GM04504 (cell line): ENCODE data around the gene IGLL1.
A peak's percentile ranks its signal among the peaks of the same experiment; 100 is the strongest.
"Not testable (repeated sequence)": the region's sequence is repeated elsewhere in the genome, so short reads cannot be mapped to it uniquely, and the experiment has no call there.

ENCODE experiments used
- DNase-seq: peaks from one replicate; pipeline ENCODE4 v3.0.0-alpha.2; 2012; ENCODE audit warnings: low read depth

IGLL1 gene

DNA sequence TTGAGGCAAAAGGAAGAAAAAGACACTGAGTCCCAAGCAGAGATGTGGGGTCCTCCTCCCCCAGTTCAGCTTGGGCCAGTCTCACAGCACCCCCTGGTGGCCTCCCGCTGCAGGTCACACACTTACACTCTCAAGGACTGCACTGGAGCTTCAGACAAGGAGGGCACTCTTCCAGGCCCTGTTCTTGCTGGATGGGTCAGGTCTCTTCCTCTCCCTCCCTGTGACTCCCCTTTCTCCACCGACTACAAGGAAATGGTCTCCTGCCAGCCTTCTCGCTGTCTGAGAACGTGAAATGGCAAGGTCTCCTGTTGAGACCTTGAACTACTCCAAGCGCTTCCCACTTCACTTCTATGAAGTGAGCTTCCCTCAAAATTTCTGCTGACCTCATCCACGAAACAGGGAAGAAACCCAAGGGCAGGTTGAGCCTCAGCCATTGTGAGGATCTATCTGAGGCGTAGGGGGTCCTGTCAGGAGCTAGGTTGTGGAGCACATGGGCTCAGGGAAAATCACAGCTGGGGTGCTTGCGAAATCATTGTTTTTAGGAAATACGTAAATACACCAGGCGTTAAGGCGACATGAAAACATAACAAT lies 11.2 kb upstream of the IGLL1 start:
- DNase-seq = peak; percentile 10

DNA sequence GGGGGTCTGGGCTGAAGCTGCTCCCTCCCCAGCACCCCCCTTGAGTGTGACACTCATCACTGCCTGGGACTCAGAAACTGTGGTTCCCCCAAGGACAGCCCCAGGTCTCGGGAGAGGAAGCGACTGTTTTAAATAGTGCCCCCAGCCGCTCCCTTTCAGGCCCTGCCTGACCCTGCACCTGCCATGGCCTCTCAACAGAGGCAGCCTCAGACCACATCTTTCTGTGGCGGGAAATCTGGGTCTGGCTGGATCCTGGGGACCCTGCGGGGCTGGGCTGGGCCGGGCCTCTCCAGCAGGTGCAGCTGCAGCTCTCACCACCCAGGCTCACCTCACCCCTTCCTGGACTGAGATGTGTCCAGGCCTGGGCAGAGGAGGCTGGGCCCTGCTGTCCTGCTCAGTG lies 3.7 kb upstream of the IGLL1 start:
- no peak for DNase-seq

DNA sequence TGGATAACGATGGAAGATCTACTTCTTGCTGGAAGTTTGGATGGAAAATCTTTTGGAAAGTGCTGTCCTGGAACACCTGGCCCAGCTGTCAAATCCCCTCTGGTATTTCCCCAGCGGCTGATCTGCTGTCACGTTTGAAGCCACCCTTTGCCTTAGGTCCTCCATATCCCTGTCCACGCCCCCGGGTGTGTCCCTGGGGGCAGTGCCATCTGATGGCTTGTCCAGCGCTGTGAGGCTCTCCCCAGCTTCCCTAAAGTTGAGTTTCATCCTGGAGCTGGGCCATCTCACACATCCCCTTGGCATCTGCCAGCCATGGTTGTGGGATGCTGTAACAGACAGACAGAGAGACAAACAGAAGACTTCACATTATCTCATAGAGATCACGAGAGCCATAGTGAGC lies 3.1 kb upstream of the IGLL1 start:
- DNase-seq = no peak

DNA sequence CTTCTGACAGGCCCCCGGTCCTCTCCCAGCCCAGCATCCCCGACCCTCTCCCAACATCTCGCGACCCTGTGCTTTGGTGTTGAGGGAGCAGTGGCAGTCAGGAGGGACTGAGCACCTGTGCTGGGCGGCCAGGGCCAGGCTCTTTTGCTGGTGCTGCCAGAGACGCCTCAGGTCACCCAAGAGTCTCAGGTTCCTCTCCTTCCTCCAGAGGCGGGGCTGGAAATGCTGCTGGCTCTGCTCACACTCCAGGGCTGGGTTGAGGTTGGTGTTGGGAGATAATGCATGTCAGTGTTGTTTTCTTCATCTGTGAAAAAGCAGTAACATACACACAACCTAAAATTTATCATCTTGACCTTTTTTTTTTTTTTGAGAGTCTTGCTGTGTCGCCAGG lies 1.2 kb upstream of the IGLL1 start:
- DNase-seq = no peak

DNA sequence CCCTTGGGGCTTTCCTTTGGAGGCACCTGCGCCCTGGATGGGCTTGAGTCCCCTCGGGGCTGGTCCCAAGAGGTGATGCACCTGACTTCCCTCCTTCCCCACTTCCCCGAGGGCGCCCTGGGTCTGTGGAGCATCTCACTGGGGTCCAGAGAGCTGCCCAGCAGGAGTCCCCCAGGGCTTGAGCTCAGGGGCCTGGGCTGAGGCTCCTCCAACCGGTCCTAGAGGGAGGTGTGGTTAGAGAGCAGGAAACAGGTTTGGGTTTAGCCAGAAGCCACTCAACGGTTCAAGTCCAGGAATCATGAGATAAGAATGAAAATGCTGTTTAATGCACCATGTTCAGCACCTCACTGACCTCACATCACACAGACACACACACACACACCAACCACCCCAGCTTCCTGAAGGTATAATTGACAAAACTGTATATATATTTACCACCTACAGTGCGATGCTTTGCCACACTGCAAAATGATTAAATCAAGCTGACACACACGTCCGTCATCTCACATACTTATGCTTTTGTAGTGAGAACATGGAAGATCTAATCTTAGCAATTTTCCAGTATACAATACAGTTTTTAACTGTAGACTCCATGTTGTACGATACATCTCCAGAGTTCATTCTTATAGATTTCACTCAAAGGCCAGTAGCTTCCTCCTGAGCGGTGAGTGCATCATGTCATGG lies 628 bp upstream of the IGLL1 start:
- DNase-seq = no peak

DNA sequence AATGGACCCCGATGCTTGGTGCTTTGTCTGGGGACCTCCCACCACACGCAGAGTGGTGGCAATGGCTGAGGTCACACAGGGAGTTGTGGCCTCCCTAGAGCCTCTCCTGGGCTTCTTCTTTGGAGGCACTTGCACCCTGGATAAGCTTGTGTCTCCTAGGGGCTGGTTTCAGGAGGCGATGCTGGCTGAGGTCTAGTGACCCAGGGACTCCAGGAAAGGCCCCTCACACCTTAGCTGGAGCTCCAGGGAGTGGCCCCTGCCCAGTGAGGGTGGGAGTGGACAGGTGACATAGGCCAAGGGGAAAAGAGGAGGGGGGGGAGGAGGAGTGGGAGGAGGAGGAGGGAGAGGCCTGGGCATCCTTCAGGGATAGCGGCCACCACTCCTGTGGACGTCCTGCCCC lies 810 bp downstream of the IGLL1 start:
- no peak for DNase-seq

DNA sequence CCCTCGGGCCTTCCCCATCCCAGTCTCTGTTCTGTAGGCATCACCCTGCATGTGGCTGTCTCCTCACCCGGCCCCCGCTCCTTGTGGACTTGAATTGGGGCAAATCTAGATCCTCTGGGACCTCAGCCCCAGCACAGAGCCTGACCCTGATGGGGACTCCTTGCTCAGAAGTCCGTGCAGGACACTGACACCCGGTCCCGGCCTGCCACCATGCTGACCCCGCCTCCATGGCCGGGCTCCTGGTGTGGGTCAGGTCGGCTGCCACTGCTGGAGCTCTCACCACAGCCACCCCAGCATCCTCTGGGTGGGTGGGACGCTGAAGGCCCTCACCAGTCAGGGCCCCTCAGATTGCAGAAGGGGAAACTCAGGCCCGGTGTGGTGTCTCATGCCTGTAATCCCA lies 1.8 kb downstream of the IGLL1 start:
- DNase-seq = no peak

DNA sequence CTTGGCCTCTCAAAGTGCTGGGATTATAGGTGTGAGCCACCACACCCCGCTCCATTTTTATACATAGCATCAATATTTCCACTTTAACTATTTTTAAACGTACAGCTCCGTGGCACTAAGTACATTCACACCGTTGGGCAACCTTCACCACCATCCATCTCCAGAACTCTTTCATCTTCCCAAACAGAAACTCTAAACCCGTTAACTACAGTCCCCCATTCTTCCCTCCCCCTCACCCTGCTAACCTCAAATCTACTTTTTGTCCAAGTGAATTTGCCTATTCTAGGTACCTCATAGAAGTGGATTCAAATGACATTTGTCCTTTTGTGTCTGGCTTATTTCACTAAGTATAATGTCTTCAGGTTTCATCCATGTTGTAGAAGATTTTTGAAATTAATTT lies 3.4 kb downstream of the IGLL1 start:
- no peak for DNase-seq

DNA sequence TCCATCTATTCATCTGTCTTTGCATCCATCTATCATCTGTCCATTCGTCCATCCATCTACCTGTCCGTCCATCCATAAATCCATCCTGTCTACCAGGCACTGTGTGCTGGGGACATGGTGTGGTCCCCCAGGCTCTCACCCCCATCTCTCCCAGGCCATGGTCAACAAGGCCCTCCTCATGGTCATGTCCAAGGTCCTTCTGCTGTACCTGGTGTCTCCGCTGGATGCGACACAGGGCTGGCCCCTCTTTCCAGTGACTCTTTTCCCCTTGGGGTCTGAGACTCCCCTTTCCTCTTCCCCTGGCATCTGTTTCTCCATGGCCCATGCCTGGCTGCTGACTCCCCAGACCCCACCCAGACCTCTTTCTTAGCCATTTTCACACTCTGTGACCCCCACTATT lies 4.5 kb downstream of the IGLL1 start:
- no peak for DNase-seq

DNA sequence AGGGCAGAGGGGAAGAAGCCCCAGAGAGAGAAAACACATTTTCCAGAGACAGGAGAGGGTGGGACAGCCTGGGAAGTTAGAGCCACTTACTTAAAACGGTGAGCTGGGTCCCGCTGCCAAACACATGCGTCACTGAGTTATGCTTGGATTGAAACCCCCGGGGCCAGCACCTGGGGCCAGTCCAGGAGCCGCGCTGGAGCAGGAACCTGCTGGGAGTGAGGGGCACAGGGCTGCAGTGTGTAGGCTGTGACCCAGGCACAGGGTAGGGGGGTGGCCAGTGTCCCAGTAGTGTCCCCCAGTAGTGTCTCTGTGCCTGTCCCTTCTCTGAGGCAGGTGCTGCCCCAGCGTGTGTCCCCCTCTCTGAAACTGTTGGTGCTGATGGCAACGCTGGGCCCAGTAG lies 5.2 kb downstream of the IGLL1 start:
- DNase-seq = no peak

DNA sequence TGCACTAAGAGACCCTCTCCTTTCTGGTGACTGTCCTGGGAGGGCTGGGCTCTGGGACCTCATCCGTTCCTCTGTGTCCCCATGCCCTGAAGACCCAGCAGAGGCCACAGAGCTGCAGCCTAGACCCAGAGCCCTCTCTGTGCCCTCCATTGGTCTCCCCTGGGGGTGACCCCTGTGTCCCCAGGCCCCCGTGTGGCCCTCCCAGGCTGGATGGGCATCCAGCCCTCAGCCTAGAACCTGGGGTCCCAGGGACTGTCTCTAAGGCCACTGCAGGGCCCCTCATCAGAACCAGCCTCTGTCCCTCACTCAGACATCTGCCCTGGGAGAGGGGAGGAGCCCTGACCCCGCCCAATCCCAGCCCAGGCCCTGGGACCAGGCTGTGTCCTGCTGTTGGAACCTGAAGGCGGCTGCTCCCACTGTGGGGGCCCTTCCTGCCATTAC lies 5.7 kb downstream of the IGLL1 start:
- no peak for DNase-seq

DNA sequence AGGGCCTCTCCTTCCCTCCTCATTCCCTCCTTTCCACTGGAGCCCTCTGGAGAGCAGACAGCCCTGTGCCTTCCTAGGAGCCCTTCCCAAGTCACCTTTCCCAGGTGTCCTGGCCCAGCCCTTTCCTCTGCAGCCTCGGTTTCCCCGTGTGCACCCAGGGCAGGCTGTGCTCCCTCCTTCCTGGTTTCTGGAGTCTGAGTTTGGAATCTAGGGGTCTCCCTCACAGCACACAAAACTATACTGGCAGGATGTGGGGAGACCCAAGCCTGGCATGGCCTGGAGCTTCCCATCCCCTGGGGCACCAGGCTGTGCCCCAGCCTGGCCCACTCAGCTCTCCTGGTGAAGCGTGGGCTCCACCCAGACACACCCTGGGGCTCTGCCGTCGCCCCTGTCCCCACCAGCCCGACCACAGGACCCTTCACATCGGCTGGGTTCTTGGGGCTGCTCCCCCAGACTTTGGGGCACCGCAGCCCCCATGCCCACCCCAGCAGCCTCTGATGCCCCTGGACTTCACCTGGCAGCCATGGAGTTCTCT lies 6.3 kb downstream of the IGLL1 start:
- DNase-seq = not testable (repeated sequence)

DNA sequence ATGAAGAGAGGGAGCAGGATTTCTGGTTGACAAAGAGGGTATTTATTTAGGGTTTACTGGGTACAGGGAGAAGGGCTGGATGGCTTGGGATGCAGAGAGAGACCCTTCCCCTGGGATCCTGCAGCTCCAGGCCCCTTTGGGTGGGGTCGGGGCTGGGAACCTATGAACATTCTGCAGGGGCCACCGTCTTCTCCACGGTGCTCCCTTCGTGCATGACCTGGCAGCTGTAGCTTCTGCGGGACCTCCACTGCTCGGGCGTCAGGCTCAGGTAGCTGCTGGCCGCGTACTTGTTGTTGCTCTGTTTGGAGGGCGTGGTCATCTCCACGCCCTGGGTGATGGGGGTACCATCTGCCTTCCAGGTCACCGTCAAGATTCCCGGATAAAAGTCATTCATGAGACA lies 7.0 kb downstream of the IGLL1 start:
- DNase-seq = not testable (repeated sequence)

DNA sequence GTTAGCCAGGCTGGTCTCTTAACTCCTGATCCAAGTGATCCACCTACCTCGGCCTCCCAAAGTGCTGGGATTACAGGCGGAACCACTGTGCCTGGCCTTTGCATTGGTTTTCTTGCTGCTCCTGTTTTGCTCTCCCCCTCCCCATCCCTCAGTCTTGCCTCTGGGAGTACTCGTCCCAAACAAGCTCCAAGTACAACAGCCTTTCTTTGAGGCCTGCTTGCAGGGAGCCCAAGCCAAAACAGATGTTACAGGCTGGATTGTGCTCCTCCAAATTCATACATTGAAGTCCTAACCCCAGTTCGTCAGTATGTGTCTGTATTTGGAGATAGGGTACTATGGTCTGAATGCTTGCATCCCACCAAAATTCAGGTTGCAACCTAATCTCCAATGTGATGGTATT lies 8.6 kb downstream of the IGLL1 start:
- no peak for DNase-seq

DNA sequence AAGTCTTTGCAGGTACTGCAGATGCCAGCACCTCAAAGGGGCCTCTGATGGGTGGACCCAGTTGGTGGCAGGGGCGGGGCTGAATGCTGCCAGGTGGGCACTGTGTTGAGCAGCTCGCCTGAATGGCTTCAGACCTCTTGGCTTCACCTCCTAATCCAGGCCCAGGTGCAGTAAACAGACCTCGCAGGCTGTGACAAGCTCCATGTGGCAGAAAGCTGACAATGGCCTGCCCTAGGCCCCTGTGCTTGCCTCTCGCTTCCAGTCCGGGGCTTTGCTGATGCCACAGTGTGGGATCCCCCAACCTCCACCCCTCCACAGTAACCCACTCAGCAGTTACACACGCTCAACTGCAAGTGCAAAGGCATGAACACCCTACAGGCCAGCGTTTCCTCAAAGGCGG lies 9.4 kb downstream of the IGLL1 start:
- no peak for DNase-seq

DNA sequence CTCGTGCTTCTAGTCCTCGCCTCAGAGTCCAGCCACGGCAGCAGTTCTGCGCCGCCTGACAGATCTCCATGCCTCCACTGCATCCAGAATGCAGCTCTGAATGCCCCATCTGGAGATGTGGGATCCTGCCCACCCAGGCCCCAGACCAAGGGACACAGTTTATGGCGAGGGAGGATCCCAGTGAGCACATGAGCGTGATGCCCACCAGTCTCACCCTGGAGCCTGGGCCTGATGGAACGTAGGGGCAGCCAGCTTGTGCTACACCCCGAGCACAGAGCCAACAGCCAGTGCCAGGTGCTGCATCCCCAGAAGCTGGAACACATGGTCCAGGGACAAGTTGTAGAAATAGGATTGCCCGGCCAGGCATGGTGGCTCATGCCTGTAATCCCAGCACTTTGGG lies 10.4 kb downstream of the IGLL1 start:
- DNase-seq = no peak

DNA sequence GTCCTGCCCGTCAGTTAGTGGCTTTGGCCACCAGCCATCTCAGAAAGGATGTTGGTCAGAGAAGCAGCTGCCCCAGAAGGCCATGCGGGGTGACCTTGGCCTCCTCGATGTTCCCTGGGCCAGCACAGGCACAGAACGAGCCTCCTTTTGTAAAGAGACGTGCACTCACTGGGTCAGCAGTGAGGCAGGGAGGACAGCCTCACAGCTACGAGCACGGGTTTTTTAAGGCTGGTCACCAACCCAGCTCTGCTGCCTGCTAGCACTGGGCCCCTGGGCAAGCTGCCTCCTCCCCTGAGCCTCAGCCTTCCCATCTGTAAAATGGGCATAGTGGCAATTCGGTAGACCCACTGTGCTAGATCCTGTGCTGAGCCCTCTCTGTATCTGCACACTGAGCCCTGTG lies 10.8 kb downstream of the IGLL1 start:
- DNase-seq = no peak

DNA sequence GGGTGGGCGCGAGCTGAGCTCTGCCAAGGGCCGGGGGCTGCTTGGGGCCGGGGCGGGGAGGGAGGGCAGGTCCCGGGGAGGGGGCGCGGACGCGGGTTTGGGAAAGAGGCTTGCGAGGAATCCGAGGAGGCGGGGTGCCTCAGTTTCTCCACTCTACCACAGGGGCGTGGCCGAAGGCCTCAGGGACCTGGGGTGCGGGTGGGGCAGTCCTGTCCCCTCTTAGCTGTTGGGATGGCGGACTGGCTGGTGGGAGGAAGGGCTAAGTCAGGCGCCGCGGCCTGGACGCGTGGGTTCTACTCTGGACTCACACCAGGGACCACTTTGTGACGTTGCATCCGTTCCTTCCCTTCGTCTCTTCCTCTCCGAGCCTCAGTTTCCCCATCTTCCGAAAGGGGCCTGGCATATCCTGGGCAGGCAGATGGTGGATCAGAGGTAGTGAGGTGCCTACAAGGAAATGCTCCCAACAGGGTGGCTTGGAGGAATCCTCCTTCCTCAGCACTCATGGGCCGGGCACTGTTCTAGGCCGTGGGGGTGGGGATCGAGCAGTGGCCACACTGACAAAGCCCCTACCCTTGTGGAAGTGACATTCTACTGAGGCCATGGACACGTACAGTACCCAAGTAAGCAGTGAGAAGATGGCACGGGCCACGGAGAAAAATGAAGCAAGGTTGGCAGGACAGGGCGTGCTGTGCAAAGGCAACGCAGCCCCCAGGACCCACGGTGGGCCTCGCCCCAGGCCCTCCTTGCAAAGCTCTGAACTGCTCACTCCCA lies 13.2 kb downstream of the IGLL1 start:
- no peak for DNase-seq

DNA sequence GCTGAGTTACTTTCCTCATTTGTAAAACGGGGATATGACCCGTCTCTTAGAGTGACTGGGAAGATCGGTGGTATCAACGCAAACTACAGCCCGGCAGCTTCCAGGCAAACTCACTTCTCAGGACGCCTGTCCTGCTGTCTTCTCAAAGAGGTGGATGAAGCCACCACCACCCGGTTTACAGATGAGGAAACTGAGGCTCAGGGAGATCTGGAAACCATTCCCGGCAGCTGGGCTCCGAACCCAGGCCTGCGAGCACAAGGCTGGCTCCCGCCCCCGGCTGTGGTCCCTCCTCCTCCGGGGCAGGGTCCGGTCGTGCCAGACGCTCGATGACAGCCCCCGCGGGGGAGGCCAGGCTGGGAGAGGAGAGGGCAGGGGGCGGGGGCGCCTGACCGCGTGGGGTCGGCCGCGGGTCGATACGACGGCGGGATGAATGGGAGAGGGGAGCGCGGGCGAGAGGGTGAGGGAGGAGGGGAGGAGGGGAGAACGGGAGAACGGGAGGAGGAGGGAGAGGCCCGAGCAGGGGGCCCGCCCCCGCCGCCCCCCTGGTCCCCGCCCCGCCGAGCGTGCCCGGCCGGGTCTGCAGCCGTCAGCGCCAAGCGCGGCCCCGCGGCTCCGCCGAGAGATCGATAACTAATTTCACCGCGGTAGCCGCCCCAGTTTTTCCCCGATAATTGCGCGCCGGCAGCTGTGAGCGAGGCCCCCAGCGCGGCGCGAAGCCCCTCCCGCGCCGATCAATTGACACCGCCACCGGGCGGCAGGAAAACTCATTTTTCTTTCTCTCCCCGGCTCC lies 14.0 kb downstream of the IGLL1 start:
- DNase-seq = no peak

DNA sequence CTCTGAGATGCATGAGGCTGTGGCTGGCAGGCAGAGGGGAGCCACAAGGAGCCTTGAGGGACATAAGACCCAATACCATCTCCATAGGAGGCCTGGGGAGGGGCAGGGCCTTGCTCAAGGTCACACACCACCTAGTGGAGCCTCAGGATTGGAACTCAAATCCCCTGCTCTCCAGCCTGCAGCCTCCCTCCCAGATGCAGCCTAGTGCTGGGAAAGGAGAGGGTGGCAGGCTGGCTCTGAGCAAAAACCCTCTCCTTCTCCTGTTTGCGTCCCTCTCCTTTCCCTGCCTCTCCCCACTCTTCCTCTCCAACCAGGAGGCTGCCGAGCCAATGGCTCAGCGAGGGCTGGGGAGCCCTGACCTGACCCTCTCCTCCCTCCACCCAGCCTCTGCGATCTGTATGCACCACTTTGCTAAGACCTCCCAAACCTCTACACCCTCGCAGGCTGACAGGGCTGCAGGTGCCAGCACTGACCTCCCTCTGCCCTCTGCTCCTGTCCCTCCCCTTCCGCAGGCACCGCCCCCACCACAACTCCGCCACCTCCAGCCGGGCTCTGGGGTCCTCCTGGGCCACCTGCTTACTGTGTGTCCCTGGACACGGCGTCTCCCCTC lies 14.7 kb downstream of the IGLL1 start:
- no peak for DNase-seq

DNA sequence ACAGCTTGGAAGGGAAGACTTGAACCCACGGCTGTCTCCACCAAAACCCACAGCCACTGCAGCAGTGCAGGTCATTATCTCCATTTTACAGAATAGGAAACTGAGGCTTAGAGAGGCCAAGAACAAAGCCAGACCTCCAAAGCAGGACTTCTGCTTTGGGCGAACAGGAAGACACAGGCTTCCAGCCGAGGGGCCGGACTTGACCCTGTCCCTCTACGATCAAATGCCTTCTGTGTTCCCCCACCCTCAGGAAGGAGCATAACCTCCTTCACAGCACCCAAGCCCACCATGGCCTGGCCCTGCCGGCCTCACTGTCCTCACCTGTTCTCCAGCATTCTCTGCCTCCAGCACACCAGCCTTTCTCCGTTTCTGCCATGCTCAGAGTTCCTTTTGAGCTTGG lies 15.8 kb downstream of the IGLL1 start:
- no peak for DNase-seq

DNA sequence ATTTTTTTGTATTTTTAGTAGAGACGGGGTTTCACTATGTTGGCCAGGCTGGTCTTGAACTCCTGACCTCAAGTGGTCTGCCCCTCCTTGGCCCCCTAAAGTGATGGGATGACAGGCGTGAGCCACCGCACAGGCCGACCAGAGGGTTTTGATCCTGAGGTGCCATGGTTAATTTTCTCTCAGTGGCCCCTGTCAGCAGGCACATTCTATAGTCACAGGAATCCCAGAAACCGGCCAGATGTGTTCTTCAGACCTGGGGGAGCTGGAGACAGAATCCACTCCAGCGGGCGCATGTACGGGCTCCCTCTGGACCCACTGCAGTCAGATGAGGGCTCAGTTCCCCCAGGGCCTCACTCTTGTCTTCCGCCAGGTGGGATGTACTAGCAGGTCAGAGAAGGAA lies 17.0 kb downstream of the IGLL1 start:
- no peak for DNase-seq
